Progenitor cell of endocrine pancreas (in vitro differentiated cells): ENCODE data around the gene RASGEF1C. TPM values are rescaled to one million over a fixed set of nuclear protein-coding genes. Genes with fewer than 3 reads are reported as not detected.
"Not testable (repeated sequence)": the region's sequence is repeated elsewhere in the genome, so short reads cannot be mapped to it uniquely, and the experiment has no call there.

Source experiments
- DNase-seq: peaks from one replicate; pipeline ENCODE4 v3.0.0; 2021; ENCODE audit warnings: low spot score; ENCODE audit not compliant: unreplicated experiment
- H3K27ac Mint-ChIP-seq: 2 replicates; pipeline ENCODE4 v1.8.0; 2021; ENCODE audit warnings: mild to moderate bottlenecking, moderate library complexity, mixed read lengths
- H3K27me3 Mint-ChIP-seq: 2 replicates; pipeline ENCODE4 v1.8.0; 2021; ENCODE audit warnings: mixed read lengths
- H3K36me3 Mint-ChIP-seq: 2 replicates; pipeline ENCODE4 v1.8.0; 2022; ENCODE audit warnings: mixed read lengths; ENCODE audit not compliant: insufficient read depth
- H3K4me1 Mint-ChIP-seq: 2 replicates; pipeline ENCODE4 v1.8.0; 2021; ENCODE audit warnings: low read depth, mixed read lengths
- H3K4me3 Mint-ChIP-seq: 2 replicates; pipeline ENCODE4 v1.8.0; 2021; ENCODE audit warnings: low read depth, mild to moderate bottlenecking, moderate library complexity, mixed read lengths
- H3K9me3 Mint-ChIP-seq: 2 replicates; pipeline ENCODE4 v1.8.0; 2021; ENCODE audit warnings: low read depth, mixed read lengths
- CTCF ChIP-seq: fragments of 200-600 bp; sonication (generic); IDR thresholded peaks from one replicate; pipeline ENCODE4 v1.5.0; 2021; ENCODE audit warnings: antibody characterized with exemption, mild to moderate bottlenecking; ENCODE audit not compliant: unreplicated experiment
- total RNA-seq: library from RNA; stranded (reverse); gene quantifications from 2 replicates; pipeline ENCODE4 v1.2.1, GENCODE V29; 2021

RASGEF1C gene
- total RNA-seq, 1 donor from 2014 or later = 1.3 TPM

- DNase-seq = no peak
- H3K27ac Mint-ChIP-seq = peak overlapping the region; percentile 77
- H3K27me3 Mint-ChIP-seq = peaks cover 13% of the 10 kb centered on the region
- peaks cover 3% of the 10 kb centered on the region for H3K4me1 Mint-ChIP-seq
- peak overlapping the region; percentile 60 for H3K4me3 Mint-ChIP-seq
- no peaks in the 10 kb centered on the region for H3K9me3 Mint-ChIP-seq
- no peak for TF ChIP-seq CTCF
- H3K36me3 Mint-ChIP-seq = no peaks in the 10 kb centered on the region
Measured at GRCh38 chr5:180090769-180091546, 118.1 kb downstream of the RASGEF1C start.

GRCh38 chr5:180090098-180090768 lies 118.8 kb downstream of the RASGEF1C start:
- peak overlapping the region; percentile 95 for H3K27ac Mint-ChIP-seq
- peak; percentile 98 for TF ChIP-seq CTCF
- DNase-seq = peak; percentile 85
- H3K4me1 Mint-ChIP-seq = peaks cover 7% of the 10 kb centered on the region
- H3K36me3 Mint-ChIP-seq = no peaks in the 10 kb centered on the region
- peak overlapping the region; percentile 86 for H3K4me3 Mint-ChIP-seq
- no peaks in the 10 kb centered on the region for H3K9me3 Mint-ChIP-seq
- peaks cover 9% of the 10 kb centered on the region for H3K27me3 Mint-ChIP-seq

- not testable (repeated sequence) for H3K9me3 Mint-ChIP-seq, DNase-seq, H3K36me3 Mint-ChIP-seq, H3K4me1 Mint-ChIP-seq, H3K27me3 Mint-ChIP-seq
- Mint-ChIP-seq H3K4me3 (peak overlapping the region; percentile 86), H3K27ac (peak overlapping the region; percentile 95)
Measured at GRCh38 chr5:180089628-180090027, 119.4 kb downstream of the RASGEF1C start.

GRCh38 chr5:180088561-180088960 lies 120.5 kb downstream of the RASGEF1C start:
- DNase-seq = no peak
- Mint-ChIP-seq H3K36me3 (no peaks in the 10 kb centered on the region), H3K4me1 (peaks cover 9% of the 10 kb centered on the region), H3K4me3 (peak overlapping the region; percentile 37), H3K9me3 (no peaks in the 10 kb centered on the region), H3K27me3 (peaks cover 3% of the 10 kb centered on the region), H3K27ac (no peak overlapping the region)
- TF ChIP-seq CTCF = no peak

GRCh38 chr5:180086816-180087399 lies 122.1 kb downstream of the RASGEF1C start:
- Mint-ChIP-seq H3K9me3 (no peaks in the 10 kb centered on the region), H3K4me3 (no peak overlapping the region), H3K27ac (no peak overlapping the region), H3K27me3 (peaks cover 3% of the 10 kb centered on the region), H3K4me1 (peaks cover 18% of the 10 kb centered on the region), H3K36me3 (no peaks in the 10 kb centered on the region)
- no peak for DNase-seq
- TF ChIP-seq CTCF = no peak
